GM18907 (cell line): ENCODE results near the gene THBS3.
"Not testable (repeated sequence)": the region's sequence is repeated elsewhere in the genome, so short reads cannot be mapped to it uniquely, and the experiment has no call there.

ENCODE experiments used
- ATAC-seq: cut with Tn5 transposase; IDR thresholded peaks from one replicate; pipeline ENCODE4 v1.9.1; 2021; ENCODE audit warnings: mild to moderate bottlenecking, moderate library complexity; ENCODE audit not compliant: unreplicated experiment

Gene THBS3

GRCh38 chr1:155160128-155160527 lies 47.6 kb downstream of the THBS3 start:
- no peak for ATAC-seq

GRCh38 chr1:155158991-155159390 lies 48.7 kb downstream of the THBS3 start:
- ATAC-seq: no peak

- not testable (repeated sequence) for ATAC-seq
Measured at GRCh38 chr1:155155996-155156643, 51.6 kb downstream of the THBS3 start.
